NOMO-1 (cell line): ENCODE data around the gene MOB4.
"Not testable (repeated sequence)": the region's sequence is repeated elsewhere in the genome, so short reads cannot be mapped to it uniquely, and the experiment has no call there.

Source experiments
- DNase-seq, 2 experiments: peaks; one replicate each; lab custom pipeline; 2025; ENCODE audit not compliant: unreplicated experiment in 2 of 2; lab: John Stamatoyannopoulos, UW

The MOB4 gene

GRCh38 chr2:197513915-197514314, 2.0 kb upstream of the MOB4 start:
- no peak for DNase-seq

GRCh38 chr2:197514754-197515153, 1.1 kb upstream of the MOB4 start:
- DNase-seq: peak in 1 of 2 experiments; percentile 10

GRCh38 chr2:197515315-197515738, 539 bp upstream of the MOB4 start:
- DNase-seq: no peak

- DNase-seq: no peak
These were observed 511 bp downstream of the MOB4 start for GRCh38 chr2:197516393-197516761.

- DNase-seq: peak in 1 of 2 experiments; percentile 17
These were observed 1.3 kb downstream of the MOB4 start for GRCh38 chr2:197517150-197517549.

GRCh38 chr2:197538412-197538811, 22.5 kb downstream of the MOB4 start:
- no peak for DNase-seq

GRCh38 chr2:197539734-197540133, 23.9 kb downstream of the MOB4 start:
- DNase-seq: no peak

- DNase-seq: no peak
These were observed 27.3 kb downstream of the MOB4 start for GRCh38 chr2:197543206-197543605.

GRCh38 chr2:197547163-197547900, 31.5 kb downstream of the MOB4 start:
- DNase-seq: no peak

- DNase-seq: no peak
These were observed 32.7 kb downstream of the MOB4 start for GRCh38 chr2:197548582-197548981.

- not testable (repeated sequence) for DNase-seq
These were observed 35.4 kb downstream of the MOB4 start for GRCh38 chr2:197551260-197551659.

GRCh38 chr2:197555467-197555866, 39.6 kb downstream of the MOB4 start:
- DNase-seq: no peak

GRCh38 chr2:197556456-197556855, 40.6 kb downstream of the MOB4 start:
- DNase-seq: peak; percentile 1 to 42

- no peak for DNase-seq
These were observed 42.5 kb downstream of the MOB4 start for GRCh38 chr2:197558393-197558792.

GRCh38 chr2:197559681-197560080, 43.8 kb downstream of the MOB4 start:
- DNase-seq: no peak

GRCh38 chr2:197560146-197560665, 44.3 kb downstream of the MOB4 start:
- DNase-seq: no peak

GRCh38 chr2:197571627-197572271, 55.9 kb downstream of the MOB4 start:
- no peak for DNase-seq

GRCh38 chr2:197573608-197574007, 57.7 kb downstream of the MOB4 start:
- no peak for DNase-seq

- DNase-seq: no peak
These were observed 60.1 kb downstream of the MOB4 start for GRCh38 chr2:197575987-197576386.

GRCh38 chr2:197576631-197577030, 60.8 kb downstream of the MOB4 start:
- DNase-seq: no peak

GRCh38 chr2:197577446-197577845, 61.6 kb downstream of the MOB4 start:
- no peak for DNase-seq

- not testable (repeated sequence) for DNase-seq
These were observed 62.4 kb downstream of the MOB4 start for GRCh38 chr2:197578294-197578693.
